Upper lobe of left lung (tissue), 4 donors: Measurements from ENCODE around the gene TOGARAM2.

ENCODE experiments used
- EP300 ChIP-seq, 4 donors: sonication (generic); formaldehyde crosslinking; IDR thresholded peaks; one replicate each; pipeline ENCODE4 v1.5.1; 2017; ENCODE audit warnings: antibody characterized with exemption in 4 of 4, control low read depth in 2 of 4
- POLR2A ChIP-seq, 4 donors: fragments of 450-650 bp; IDR thresholded peaks; one replicate each; pipeline ENCODE4 v1.5.1; 2016 to 2017; ENCODE audit warnings: antibody characterized with exemption in 4 of 4, mild to moderate bottlenecking in 2 of 4
- POLR2AphosphoS5 ChIP-seq, 2 donors: sonication (generic); formaldehyde crosslinking; IDR thresholded peaks; one replicate each; pipeline ENCODE4 v1.5.1; 2017; ENCODE audit warnings: antibody characterized with exemption in 2 of 2
- TF ChIP-seq, protein P1 (sequence below), 6 experiments: fragments of 450-650 bp in 4 of 6; fragments of 200-600 bp in 2 of 6; sonication (generic) in 2 of 6; IDR thresholded peaks; one replicate each; pipeline ENCODE4 v1.5.1; 2016 to 2019; ENCODE audit warnings: antibody characterized with exemption in 6 of 6

DNA sequence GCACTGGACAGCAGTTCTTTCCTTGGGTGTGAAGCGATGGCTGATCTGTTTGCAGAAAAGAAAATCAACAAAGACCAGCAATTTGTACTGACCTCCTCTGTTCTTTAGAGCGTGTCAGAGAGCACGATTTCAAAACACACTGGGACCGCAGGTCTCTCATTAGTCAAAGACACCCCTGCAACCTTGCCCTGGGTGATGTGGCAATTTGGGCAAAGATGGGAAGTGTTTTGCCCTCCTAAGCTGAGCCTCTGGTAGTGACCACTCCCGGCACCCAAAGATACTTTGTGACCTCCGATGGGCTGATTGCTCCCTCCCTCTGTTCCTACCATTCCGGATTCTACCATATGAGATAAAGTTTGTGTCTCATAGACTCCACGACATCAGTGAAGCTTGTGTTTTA is 115.9 kb downstream of the TOGARAM2 start:
- TF ChIP-seq, protein P1, sequence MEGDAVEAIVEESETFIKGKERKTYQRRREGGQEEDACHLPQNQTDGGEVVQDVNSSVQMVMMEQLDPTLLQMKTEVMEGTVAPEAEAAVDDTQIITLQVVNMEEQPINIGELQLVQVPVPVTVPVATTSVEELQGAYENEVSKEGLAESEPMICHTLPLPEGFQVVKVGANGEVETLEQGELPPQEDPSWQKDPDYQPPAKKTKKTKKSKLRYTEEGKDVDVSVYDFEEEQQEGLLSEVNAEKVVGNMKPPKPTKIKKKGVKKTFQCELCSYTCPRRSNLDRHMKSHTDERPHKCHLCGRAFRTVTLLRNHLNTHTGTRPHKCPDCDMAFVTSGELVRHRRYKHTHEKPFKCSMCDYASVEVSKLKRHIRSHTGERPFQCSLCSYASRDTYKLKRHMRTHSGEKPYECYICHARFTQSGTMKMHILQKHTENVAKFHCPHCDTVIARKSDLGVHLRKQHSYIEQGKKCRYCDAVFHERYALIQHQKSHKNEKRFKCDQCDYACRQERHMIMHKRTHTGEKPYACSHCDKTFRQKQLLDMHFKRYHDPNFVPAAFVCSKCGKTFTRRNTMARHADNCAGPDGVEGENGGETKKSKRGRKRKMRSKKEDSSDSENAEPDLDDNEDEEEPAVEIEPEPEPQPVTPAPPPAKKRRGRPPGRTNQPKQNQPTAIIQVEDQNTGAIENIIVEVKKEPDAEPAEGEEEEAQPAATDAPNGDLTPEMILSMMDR (IDR thresholded peaks at IDR 0.05) = no peak
- no peak for TF ChIP-seq POLR2A (IDR thresholded peaks at IDR 0.05)
- no peak for TF ChIP-seq EP300 (IDR thresholded peaks at IDR 0.05)
- TF ChIP-seq POLR2AphosphoS5 (IDR thresholded peaks at IDR 0.05) = no peak
